OCI-LY7 (cell line): ENCODE measurements around the gene TMEM53. TPM values are rescaled to one million over a fixed set of nuclear protein-coding genes. Genes with fewer than 3 reads are reported as not detected.

Source experiments
- BruUV-seq: library from RNA; stranded (reverse); fragments of 400-500 nt; replicated peaks from 2 replicates; lab custom pipeline; 2021; lab: Mats Ljungman, UMichigan
- CTCF ChIA-PET: fragments of 300-600 bp; sonication (Branson Sonifier 250); formaldehyde crosslinking; loops from one replicate; lab custom pipeline; 2022; ENCODE audit warnings: antibody characterized with exemption; ENCODE audit not compliant: unreplicated experiment; lab: Charles Lee
- POLR2A ChIA-PET: fragments of 300-600 bp; sonication (Branson Sonifier 250); formaldehyde crosslinking; loops from one replicate; lab custom pipeline; 2022; ENCODE audit warnings: antibody characterized with exemption; lab: Charles Lee
- DNase-seq: peaks from one replicate; pipeline ENCODE4 v3.0.0-alpha.2; 2015; ENCODE audit warnings: low spot score
- H2AFZ ChIP-seq: fragments of 200-600 bp; sonication (generic), shearing (Covaris generic); 2 replicates; pipeline ENCODE4 v1.6.1; 2014; ENCODE audit warnings: mild to moderate bottlenecking, antibody characterized with exemption, low read length, moderate library complexity
- H3K27ac ChIP-seq: fragments of 200-600 bp; sonication (generic); 2 replicates; pipeline ENCODE4 v1.5.1; 2014; ENCODE audit warnings: mixed run types, low read depth, mild to moderate bottlenecking, moderate library complexity, low read length, inconsistent platforms; ENCODE audit not compliant: poor library complexity, severe bottlenecking
- H3K36me3 ChIP-seq: fragments of 200-600 bp; sonication (generic); 2 replicates; pipeline ENCODE4 v1.6.1; 2014; ENCODE audit warnings: mild to moderate bottlenecking, antibody characterized with exemption, low read length, moderate library complexity, mixed read lengths; ENCODE audit not compliant: insufficient read depth
- H3K4me1 ChIP-seq: fragments of 200-600 bp; sonication (generic); 2 replicates; pipeline ENCODE4 v1.5.1; 2014; ENCODE audit warnings: mild to moderate bottlenecking, low read length; ENCODE audit not compliant: insufficient read depth, poor library complexity, severe bottlenecking
- H3K4me2 ChIP-seq: fragments of 200-600 bp; sonication (generic); 2 replicates; pipeline ENCODE4 v1.6.1; 2014; ENCODE audit warnings: mild to moderate bottlenecking, low read length
- H3K4me3 ChIP-seq: fragments of 200-600 bp; sonication (generic); 2 replicates; pipeline ENCODE4 v1.5.1; 2014; ENCODE audit warnings: mild to moderate bottlenecking, low read depth, low read length; ENCODE audit not compliant: poor library complexity, severe bottlenecking
- H3K79me2 ChIP-seq: fragments of 200-600 bp; sonication (generic); 2 replicates; pipeline ENCODE4 v1.6.1; 2016; ENCODE audit warnings: low read depth, mild to moderate bottlenecking, low read length, moderate library complexity, mixed read lengths; ENCODE audit not compliant: insufficient read depth
- H3K9me2 ChIP-seq: fragments of 200-600 bp; sonication (generic); 2 replicates; pipeline ENCODE4 v1.6.1; 2016; ENCODE audit warnings: mild to moderate bottlenecking, low read length, mixed read lengths; ENCODE audit not compliant: insufficient read depth
- H3K9me3 ChIP-seq: fragments of 200-600 bp; sonication (generic); 2 replicates; pipeline ENCODE4 v1.6.1; 2014; ENCODE audit warnings: mild to moderate bottlenecking, mixed run types, low read length, mixed read lengths
- H4K20me1 ChIP-seq: fragments of 200-600 bp; sonication (generic); 2 replicates; pipeline ENCODE4 v1.6.1; 2014; ENCODE audit warnings: mild to moderate bottlenecking, antibody characterized with exemption, low read length, moderate library complexity, mixed read lengths; ENCODE audit not compliant: insufficient read depth
- EZH2phosphoT487 ChIP-seq: fragments of 200-600 bp; sonication (generic); IDR thresholded peaks from 2 replicates; pipeline ENCODE4 v1.6.1; 2018; ENCODE audit warnings: low read depth, borderline replicate concordance, mild to moderate bottlenecking, mixed run types, antibody characterized with exemption, low read length, moderate library complexity, mixed read lengths
- intact Hi-C: fragments of 100-400 bp; cut with micrococcal nuclease; formaldehyde crosslinking; loops from one replicate; pipeline ENCODE4 v1.10.0; 2022; ENCODE audit not compliant: unreplicated experiment
- total RNA-seq, 2 experiments: library from RNA; depleted of rRNA in 1 of 2; stranded (reverse); fragments of >200 nt in 1 of 2; shearing (Covaris generic) in 1 of 2; gene quantifications; 2 replicates each; pipeline ENCODE4 v1.2.3, GENCODE V29; 2014 to 2022
- TF ChIP-seq, protein P1 (sequence below): fragments of 200-600 bp; sonication (generic); conservative IDR thresholded peaks from 2 replicates; pipeline ENCODE4 v1.5.1; 2014; ENCODE audit warnings: mild to moderate bottlenecking, antibody characterized with exemption, low read length, moderate library complexity, mixed read lengths

Gene TMEM53
- total RNA-seq, 2 experiments from 2014 or later, result 6.6 to 8.1 TPM

DNA sequence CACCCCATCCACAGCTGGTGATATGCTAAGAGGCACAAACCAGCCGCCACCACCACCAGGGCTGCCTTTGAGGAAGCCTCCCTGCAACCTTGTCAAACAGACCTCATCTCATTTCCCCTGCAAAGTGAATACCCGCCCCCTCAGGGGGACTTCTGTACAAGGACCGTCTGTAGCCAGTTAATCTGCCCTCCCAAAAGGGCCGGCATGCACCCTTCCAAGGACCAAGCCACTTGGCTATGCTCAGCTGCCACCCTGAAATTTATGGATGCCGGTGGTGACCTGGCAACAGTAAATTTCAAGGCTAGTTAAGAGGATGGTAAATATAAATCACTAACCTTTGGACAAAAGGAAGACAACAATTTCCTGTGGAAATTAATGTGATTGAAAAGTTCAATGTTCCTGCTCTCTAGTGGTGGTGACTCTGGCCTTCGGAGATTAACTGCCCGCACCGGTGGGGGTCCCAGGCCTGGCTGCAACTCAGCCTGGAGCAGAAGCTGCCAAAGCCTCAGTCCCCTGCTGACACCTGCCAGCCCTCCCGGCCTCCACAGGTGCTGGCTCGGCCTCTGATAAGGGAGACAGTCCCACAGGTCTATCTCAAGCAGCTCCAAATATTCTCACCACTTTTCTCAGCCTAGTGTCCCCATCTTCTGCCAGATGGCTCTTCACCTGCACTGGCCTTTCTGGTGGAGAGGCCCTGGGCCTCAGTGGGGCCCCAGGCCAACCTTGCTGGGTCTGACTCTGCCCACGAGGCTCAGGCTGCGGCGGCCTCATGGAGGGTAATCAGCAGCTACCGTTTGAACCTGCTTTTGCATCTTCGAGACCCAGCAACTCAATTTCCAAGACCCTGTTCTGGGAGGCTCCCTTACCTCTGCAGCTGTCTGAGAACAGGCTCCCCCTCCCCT, 12.2 kb downstream of the TMEM53 start:
- H3K9me3 ChIP-seq, result no peaks in the 10 kb centered on the region
- no TSS peak for BruUV-seq
- H3K4me1 ChIP-seq, result peaks cover 4% of the 10 kb centered on the region
- TF ChIP-seq, protein P1, sequence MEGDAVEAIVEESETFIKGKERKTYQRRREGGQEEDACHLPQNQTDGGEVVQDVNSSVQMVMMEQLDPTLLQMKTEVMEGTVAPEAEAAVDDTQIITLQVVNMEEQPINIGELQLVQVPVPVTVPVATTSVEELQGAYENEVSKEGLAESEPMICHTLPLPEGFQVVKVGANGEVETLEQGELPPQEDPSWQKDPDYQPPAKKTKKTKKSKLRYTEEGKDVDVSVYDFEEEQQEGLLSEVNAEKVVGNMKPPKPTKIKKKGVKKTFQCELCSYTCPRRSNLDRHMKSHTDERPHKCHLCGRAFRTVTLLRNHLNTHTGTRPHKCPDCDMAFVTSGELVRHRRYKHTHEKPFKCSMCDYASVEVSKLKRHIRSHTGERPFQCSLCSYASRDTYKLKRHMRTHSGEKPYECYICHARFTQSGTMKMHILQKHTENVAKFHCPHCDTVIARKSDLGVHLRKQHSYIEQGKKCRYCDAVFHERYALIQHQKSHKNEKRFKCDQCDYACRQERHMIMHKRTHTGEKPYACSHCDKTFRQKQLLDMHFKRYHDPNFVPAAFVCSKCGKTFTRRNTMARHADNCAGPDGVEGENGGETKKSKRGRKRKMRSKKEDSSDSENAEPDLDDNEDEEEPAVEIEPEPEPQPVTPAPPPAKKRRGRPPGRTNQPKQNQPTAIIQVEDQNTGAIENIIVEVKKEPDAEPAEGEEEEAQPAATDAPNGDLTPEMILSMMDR, result no peak
- TF ChIP-seq EZH2phosphoT487, result no peak
- no peak overlapping the region for H3K4me3 ChIP-seq
- H3K4me2 ChIP-seq, result no peak overlapping the region
- ChIA-PET POLR2A (interaction anchor here (1.5 kb wide), 1 partner anchor 14 kb away, joined by 3 read pairs; no protein-coding TSS in a partner anchor), CTCF (no interaction called here)
- no peaks in the 10 kb centered on the region for H3K36me3 ChIP-seq
- no peak overlapping the region for H3K27ac ChIP-seq
- no peaks in the 10 kb centered on the region for H3K79me2 ChIP-seq
- no peaks in the 10 kb centered on the region for H4K20me1 ChIP-seq
- intact Hi-C loops, result no loop called here
- no peak overlapping the region for H2AFZ ChIP-seq
- no peak for DNase-seq
- H3K9me2 ChIP-seq, result no peaks in the 10 kb centered on the region

DNA sequence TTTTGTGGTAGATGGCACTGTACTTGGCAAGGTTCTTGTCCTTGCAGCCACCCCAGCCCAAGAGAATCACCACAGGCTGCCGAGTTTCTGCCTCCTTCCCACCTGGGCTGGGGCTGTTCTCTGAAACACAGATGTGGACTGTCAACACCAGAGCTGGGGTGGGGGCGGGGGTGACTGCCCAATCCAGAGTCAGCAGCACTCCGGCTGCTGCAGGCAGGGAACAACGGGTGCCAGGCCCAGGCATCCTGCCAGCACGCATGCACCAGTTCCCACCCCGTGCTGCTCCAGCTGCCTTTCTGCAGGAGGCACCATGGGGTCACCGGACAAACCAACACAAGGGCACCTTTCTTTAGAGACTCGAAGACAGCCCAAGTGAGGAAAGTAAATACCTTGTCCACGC, 14.1 kb downstream of the TMEM53 start:
- POLR2A ChIA-PET, result interaction anchor here (0.7 to 1.2 kb wide), 3 partner anchors 10 to 86 kb away, joined by 3 read pairs; no protein-coding TSS in a partner anchor
- H3K36me3 ChIP-seq, result no peaks in the 10 kb centered on the region
- no peak for TF ChIP-seq EZH2phosphoT487
- TF ChIP-seq, protein P1, result no peak
- H3K27ac ChIP-seq, result no peak overlapping the region
- CTCF ChIA-PET, result no interaction called here
- peaks cover 4% of the 10 kb centered on the region for H3K4me1 ChIP-seq
- no peak overlapping the region for H2AFZ ChIP-seq
- H3K9me3 ChIP-seq, result no peaks in the 10 kb centered on the region
- H3K4me2 ChIP-seq, result no peak overlapping the region
- H3K9me2 ChIP-seq, result no peaks in the 10 kb centered on the region
- H4K20me1 ChIP-seq, result no peaks in the 10 kb centered on the region
- BruUV-seq, result no TSS peak
- no peak overlapping the region for H3K4me3 ChIP-seq
- intact Hi-C loops, result no loop called here
- no peak for DNase-seq
- H3K79me2 ChIP-seq, result no peaks in the 10 kb centered on the region

DNA sequence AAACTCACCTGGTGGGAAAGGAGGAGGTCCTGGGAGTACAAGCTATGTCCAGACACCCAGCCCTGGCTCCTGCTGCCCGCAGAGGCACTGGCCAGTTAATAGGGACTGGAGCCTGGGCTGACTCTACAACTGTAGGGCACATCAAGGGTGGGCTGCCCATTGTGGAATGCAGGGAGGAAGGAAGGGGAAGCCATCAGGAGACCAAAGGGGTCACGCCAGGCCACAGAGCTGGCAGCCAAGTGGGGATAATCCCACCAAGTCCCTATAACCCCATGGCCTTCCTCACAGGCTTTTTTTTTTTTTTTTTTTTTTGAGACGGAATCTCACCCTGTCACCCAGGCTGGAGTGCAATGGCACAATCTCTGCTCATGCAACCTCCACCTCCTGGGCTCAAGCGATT, 14.7 kb downstream of the TMEM53 start:
- TF ChIP-seq EZH2phosphoT487, result no peak
- TF ChIP-seq, protein P1, result no peak
- no peaks in the 10 kb centered on the region for H3K9me2 ChIP-seq
- no peaks in the 10 kb centered on the region for H3K9me3 ChIP-seq
- H3K79me2 ChIP-seq, result no peaks in the 10 kb centered on the region
- BruUV-seq, result no TSS peak
- H3K4me3 ChIP-seq, result no peak overlapping the region
- no peak overlapping the region for H3K27ac ChIP-seq
- no peaks in the 10 kb centered on the region for H3K36me3 ChIP-seq
- H2AFZ ChIP-seq, result no peak overlapping the region
- ChIA-PET CTCF (no interaction called here), POLR2A (interaction anchor here (0.5 to 1.1 kb wide), 2 partner anchors 85 to 1588 kb away, joined by 3 read pairs; no protein-coding TSS in a partner anchor)
- no peaks in the 10 kb centered on the region for H4K20me1 ChIP-seq
- H3K4me1 ChIP-seq, result peaks cover under 1% of the 10 kb centered on the region
- no peak for DNase-seq
- intact Hi-C loops, result loop anchor here (10.0 kb wide), 1 partner anchor 285 kb away; no protein-coding TSS in a partner anchor
- H3K4me2 ChIP-seq, result no peak overlapping the region
